ENCODE results near the gene LAD1. TPM values are rescaled to one million over a fixed set of nuclear protein-coding genes. Genes with fewer than 3 reads are reported as not detected.

LAD1 gene
- total RNA-seq, 1 experiment from 2014 or later = 30.1 TPM

DNA sequence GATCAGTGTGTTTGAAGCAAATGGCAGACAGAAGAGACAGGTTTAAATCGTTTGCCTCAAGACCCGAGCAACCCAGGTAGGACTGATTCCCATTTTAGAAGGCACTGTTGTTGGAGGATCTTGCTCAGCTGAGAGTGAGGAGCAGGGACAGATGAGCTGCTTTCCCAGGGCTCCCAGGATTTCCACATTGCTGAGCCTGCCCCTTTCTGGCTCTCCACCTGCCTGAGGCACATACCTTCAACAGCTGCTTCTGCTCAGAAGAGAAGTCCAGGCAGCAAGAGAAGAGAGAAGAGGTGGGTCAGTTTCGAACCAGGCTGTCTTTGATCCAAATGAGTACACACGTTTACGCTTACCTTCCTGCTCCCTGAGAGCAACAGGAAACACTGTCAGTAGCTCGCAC, 27.3 kb downstream of the LAD1 start:
- no peaks in the 10 kb centered on the region for H3K36me3 Mint-ChIP-seq (ENCODE audit: insufficient read depth in 1 of 3, low read depth in 3 of 3)
- Histone ChIP-seq H3K27me3 (ENCODE audit: insufficient read depth, low read length) (no peaks in the 10 kb centered on the region; the same call in 1 of the 2 replicates), H4K8ac (replicated peaks; ENCODE audit: insufficient read length, low read depth, low read length) (no peak overlapping the region), H3K4ac (ENCODE audit: low read depth, low read length) (no peak overlapping the region), H3K9ac (ENCODE audit: extremely low read depth, insufficient read length, low read length) (no peak overlapping the region), H4K20me1 (ENCODE audit: control insufficient read depth, insufficient read depth, insufficient read length) (no peaks in the 10 kb centered on the region), H2AK5ac (ENCODE audit: insufficient read length, low read length) (no peak overlapping the region), H3K79me2 (ENCODE audit: insufficient read depth, low read length) (no peaks in the 10 kb centered on the region), H3K14ac (ENCODE audit: insufficient read depth, low read length) (no peak overlapping the region), H2BK12ac (ENCODE audit: insufficient read length, low read depth, low read length) (no peak overlapping the region), H2BK120ac (ENCODE audit: low read depth, low read length, poor library complexity, severe bottlenecking) (no peak overlapping the region), H3K4me1 (ENCODE audit: insufficient read depth, low read length) (peaks cover 19% of the 10 kb centered on the region; the same call in 1 of the 2 replicates), H3K4me2 (ENCODE audit: insufficient read depth, insufficient read length, low read length) (no peak overlapping the region), H2BK15ac (ENCODE audit: low read depth, low read length) (no peak overlapping the region), H4K5ac (ENCODE audit: insufficient read length, low read depth, low read length) (no peak overlapping the region), H2BK20ac (ENCODE audit: low read depth, low read length, poor library complexity, severe bottlenecking) (no peak overlapping the region), H2BK5ac (ENCODE audit: insufficient read length, low read length) (no peak overlapping the region), H3K27ac (ENCODE audit: insufficient read length, low read depth, low read length) (no peak overlapping the region), H3K23me2 (ENCODE audit: insufficient read length, low read depth, low read length, poor library complexity, severe bottlenecking) (no peaks in the 10 kb centered on the region), H3K56ac (ENCODE audit: insufficient read length, low read depth, low read length) (no peak overlapping the region), H3K9me3 (ENCODE audit: control insufficient read depth, low read depth, low read length) (no peaks in the 10 kb centered on the region), H3T11ph (ENCODE audit: low read length) (no peak overlapping the region), H4K91ac (ENCODE audit: insufficient read length, low read depth, low read length) (no peak overlapping the region), H3K79me1 (ENCODE audit: insufficient read depth, low read depth, low read length, poor library complexity, severe bottlenecking) (no peaks in the 10 kb centered on the region), H3K18ac (ENCODE audit: insufficient read length, low read depth, low read length) (no peak overlapping the region), H3K23ac (ENCODE audit: insufficient read length, low read depth, low read length) (no peak overlapping the region), H2AFZ (ENCODE audit: low read length) (no peak overlapping the region)
- H3K4me3 Mint-ChIP-seq = no peak overlapping the region
- H3K9me3 Mint-ChIP-seq = no peaks in the 10 kb centered on the region
- H3K4me1 Mint-ChIP-seq = peaks cover 50 to 51% of the 10 kb centered on the region in 2 experiments
- TF ChIP-seq, protein P1, sequence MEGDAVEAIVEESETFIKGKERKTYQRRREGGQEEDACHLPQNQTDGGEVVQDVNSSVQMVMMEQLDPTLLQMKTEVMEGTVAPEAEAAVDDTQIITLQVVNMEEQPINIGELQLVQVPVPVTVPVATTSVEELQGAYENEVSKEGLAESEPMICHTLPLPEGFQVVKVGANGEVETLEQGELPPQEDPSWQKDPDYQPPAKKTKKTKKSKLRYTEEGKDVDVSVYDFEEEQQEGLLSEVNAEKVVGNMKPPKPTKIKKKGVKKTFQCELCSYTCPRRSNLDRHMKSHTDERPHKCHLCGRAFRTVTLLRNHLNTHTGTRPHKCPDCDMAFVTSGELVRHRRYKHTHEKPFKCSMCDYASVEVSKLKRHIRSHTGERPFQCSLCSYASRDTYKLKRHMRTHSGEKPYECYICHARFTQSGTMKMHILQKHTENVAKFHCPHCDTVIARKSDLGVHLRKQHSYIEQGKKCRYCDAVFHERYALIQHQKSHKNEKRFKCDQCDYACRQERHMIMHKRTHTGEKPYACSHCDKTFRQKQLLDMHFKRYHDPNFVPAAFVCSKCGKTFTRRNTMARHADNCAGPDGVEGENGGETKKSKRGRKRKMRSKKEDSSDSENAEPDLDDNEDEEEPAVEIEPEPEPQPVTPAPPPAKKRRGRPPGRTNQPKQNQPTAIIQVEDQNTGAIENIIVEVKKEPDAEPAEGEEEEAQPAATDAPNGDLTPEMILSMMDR (conservative IDR thresholded peaks at IDR 0.05) = no peak
- H3K27ac Mint-ChIP-seq = no peak overlapping the region
- DNase-seq = no peak
- WGBS (ENCODE audit: extremely low coverage, insufficient read length, low lambda C conversion rate) = no CpG with 5 or more reads among the region's 6 CpGs
- H3K27me3 Mint-ChIP-seq (ENCODE audit: low read depth) = peaks cover 18% of the 10 kb centered on the region
